HCT116 (cell line): Measurements from ENCODE around the gene ERFE. TPM values are rescaled to one million over a fixed set of nuclear protein-coding genes. Genes with fewer than 3 reads are reported as not detected.

ENCODE experiments used
- ATAC-seq: fragments of 200-7000 bp; cut with Tn5 transposase; 2 replicates; pipeline ENCODE4 v1.9.1; 2020; ENCODE audit warnings: mild to moderate bottlenecking, moderate library complexity
- BruUV-seq: library from RNA; stranded (reverse); fragments of 400-500 nt; replicated peaks from 2 replicates; lab custom pipeline; 2021; lab: Mats Ljungman, UMichigan
- CTCF ChIA-PET: fragments of 300-600 bp; sonication (Branson Sonifier 250); formaldehyde crosslinking; loops from one replicate; lab custom pipeline; 2021; ENCODE audit warnings: antibody characterized with exemption; lab: Charles Lee
- POLR2A ChIA-PET: fragments of 300-600, 350-600 bp; sonication (Branson Sonifier 250); formaldehyde crosslinking; loops from one replicate; lab custom pipeline; 2021; ENCODE audit warnings: antibody characterized with exemption; lab: Charles Lee
- RAD21 ChIA-PET, 2 experiments: fragments of 300-600 bp; sonication (Branson Sonifier 250); formaldehyde crosslinking; loops; one replicate each; lab custom pipeline; 2023; ENCODE audit warnings: low total read pairs in 2 of 2; ENCODE audit not compliant: uncharacterized antibody in 2 of 2, unreplicated experiment in 2 of 2, low non-redundant PET in 1 of 2; lab: Charles Lee
- DNase-seq: peaks from one replicate; pipeline ENCODE4 v3.0.0-alpha.2; 2010; ENCODE audit warnings: low read depth, low spot score
- H2AFZ ChIP-seq: fragments of 200-600 bp; shearing (Covaris generic), sonication (generic); 2 replicates; pipeline ENCODE4 v1.6.1; 2017; ENCODE audit warnings: low read depth, mixed run types, mixed read lengths, antibody characterized with exemption, low read length; ENCODE audit not compliant: poor library complexity, severe bottlenecking
- H3K27ac ChIP-seq: 2 replicates; pipeline ENCODE4 v1.5.1; 2012; ENCODE audit warnings: low read depth, low read length
- H3K27me3 ChIP-seq: fragments of 200-600 bp; sonication (generic); 2 replicates; pipeline ENCODE4 v1.6.1; 2016; ENCODE audit warnings: mixed run types, low read length, mixed read lengths; ENCODE audit not compliant: insufficient read depth
- H3K36me3 ChIP-seq, 2 experiments: fragments of 200-500 bp in 1 of 2; fragments of 200-600 bp in 1 of 2; sonication (Bioruptor generic) in 1 of 2; sonication (generic) in 1 of 2; 2 replicates each; pipeline versions ENCODE4 v1.5.1 to v1.6.1; 2014 to 2016; ENCODE audit warnings: low read length in 2 of 2, inconsistent platforms in 1 of 2, mixed read lengths in 1 of 2, mixed run types in 1 of 2; ENCODE audit not compliant: insufficient read depth in 2 of 2, control insufficient read depth in 1 of 2
- H3K4me1 ChIP-seq, 2 experiments: fragments of 200-600 bp in 1 of 2; sonication (generic) in 1 of 2; 2 replicates each; pipeline versions ENCODE4 v1.5.1 to v1.6.1; 2012 to 2017; ENCODE audit warnings: low read length in 2 of 2, inconsistent platforms in 1 of 2, mild to moderate bottlenecking in 1 of 2, mixed read lengths in 1 of 2, mixed run types in 1 of 2, moderate library complexity in 1 of 2; ENCODE audit not compliant: insufficient read depth in 2 of 2, control insufficient read depth in 1 of 2
- H3K4me2 ChIP-seq: fragments of 200-600 bp; sonication (generic); 2 replicates; pipeline ENCODE4 v1.6.1; 2017; ENCODE audit warnings: mixed run types, low read length, mixed read lengths
- H3K4me3 ChIP-seq, 2 experiments: fragments of 200-600 bp in 1 of 2; sonication (generic) in 1 of 2; replicated peaks in 1 of 2; 2 replicates each; pipeline ENCODE4 v1.5.1; 2011 to 2016; ENCODE audit warnings: low read length in 2 of 2, control low read depth in 1 of 2, low read depth in 1 of 2, mild to moderate bottlenecking in 1 of 2, mixed read lengths in 1 of 2, mixed run types in 1 of 2
- H3K79me2 ChIP-seq: fragments of 200-600 bp; sonication (generic); 2 replicates; pipeline ENCODE4 v1.6.1; 2017; ENCODE audit warnings: mild to moderate bottlenecking, mixed run types, low read length, moderate library complexity, mixed read lengths; ENCODE audit not compliant: insufficient read depth
- H3K9ac ChIP-seq: fragments of 200-600 bp; sonication (generic); 2 replicates; pipeline ENCODE4 v1.6.1; 2016; ENCODE audit warnings: low read length, mixed read lengths
- H3K9me2 ChIP-seq: fragments of 200-600 bp; sonication (generic), shearing (Covaris generic); 2 replicates; pipeline ENCODE4 v1.6.1; 2017; ENCODE audit warnings: mixed run types, mild to moderate bottlenecking, moderate library complexity; ENCODE audit not compliant: insufficient read depth
- H3K9me3 ChIP-seq, 2 experiments: fragments of 200-500 bp in 1 of 2; fragments of 200-600 bp in 1 of 2; sonication (Bioruptor generic) in 1 of 2; sonication (generic) in 1 of 2; 2 replicates each; pipeline ENCODE4 v1.6.1; 2014 to 2017; ENCODE audit warnings: low read length in 2 of 2, mixed read lengths in 2 of 2, inconsistent platforms in 1 of 2, low read depth in 1 of 2, mild to moderate bottlenecking in 1 of 2, mixed run types in 1 of 2, moderate library complexity in 1 of 2; ENCODE audit not compliant: control insufficient read depth in 1 of 2, insufficient read depth in 1 of 2
- H4K20me1 ChIP-seq: fragments of 200-600 bp; sonication (generic), shearing (Covaris generic); 2 replicates; pipeline ENCODE4 v1.6.1; 2017; ENCODE audit warnings: mixed run types, mild to moderate bottlenecking, moderate library complexity; ENCODE audit not compliant: insufficient read depth
- ATF3 ChIP-seq: IDR thresholded peaks from 2 replicates; pipeline ENCODE4 v1.6.1; 2012
- CBX3 ChIP-seq: IDR thresholded peaks from 2 replicates; pipeline ENCODE4 v1.6.1; 2012; ENCODE audit warnings: low read depth
- CEBPB ChIP-seq: IDR thresholded peaks from 2 replicates; pipeline ENCODE4 v1.6.1; 2012; ENCODE audit warnings: low read depth
- CTCF ChIP-seq, 3 experiments: fragments of 200-600 bp in 1 of 3; sonication (generic) in 1 of 3; IDR thresholded peaks in 2 of 3; conservative IDR thresholded peaks in 1 of 3; 2 replicates each; pipeline ENCODE4 v1.5.1; 2012 to 2017; ENCODE audit warnings: low read depth in 2 of 3, low read length in 2 of 3, antibody characterized with exemption in 1 of 3, borderline replicate concordance in 1 of 3, control low read depth in 1 of 3, mild to moderate bottlenecking in 1 of 3, mixed read lengths in 1 of 3, mixed run types in 1 of 3, moderate library complexity in 1 of 3; ENCODE audit not compliant: insufficient read depth in 1 of 3
- EGR1 ChIP-seq: IDR thresholded peaks from 2 replicates; pipeline ENCODE4 v1.6.1; 2012; ENCODE audit warnings: low read depth
- EZH2 ChIP-seq: fragments of 200-600 bp; sonication (generic); IDR thresholded peaks from 2 replicates; pipeline ENCODE4 v1.6.1; 2017; ENCODE audit warnings: antibody characterized with exemption, mixed run types
- EZH2phosphoT487 ChIP-seq: fragments of 200-600 bp; IDR thresholded peaks from 2 replicates; pipeline ENCODE4 v1.6.1; 2018; ENCODE audit warnings: antibody characterized with exemption, borderline replicate concordance
- FOSL1 ChIP-seq: IDR thresholded peaks from 2 replicates; pipeline ENCODE4 v1.6.1; 2012; ENCODE audit warnings: low read depth
- JUND ChIP-seq: IDR thresholded peaks from 2 replicates; pipeline ENCODE4 v1.6.1; 2012
- POLR2AphosphoS5 ChIP-seq: IDR thresholded peaks from 2 replicates; pipeline ENCODE4 v1.6.1; 2011; ENCODE audit warnings: mild to moderate bottlenecking, low read depth, low read length, moderate library complexity
- REST ChIP-seq: IDR thresholded peaks from 2 replicates; pipeline ENCODE4 v1.6.1; 2012; ENCODE audit warnings: low read depth
- SP1 ChIP-seq: IDR thresholded peaks from 2 replicates; pipeline ENCODE4 v1.6.1; 2012; ENCODE audit warnings: low read depth
- SRF ChIP-seq: IDR thresholded peaks from 2 replicates; pipeline ENCODE4 v1.6.1; 2012; ENCODE audit warnings: low read depth
- YY1 ChIP-seq: IDR thresholded peaks from 2 replicates; pipeline ENCODE4 v1.6.1; 2011; ENCODE audit warnings: low read length, low read depth, moderate library complexity, mild to moderate bottlenecking; ENCODE audit not compliant: insufficient replicate concordance; ENCODE audit errors: extremely low read depth
- ZNF274 ChIP-seq: fragments of 200-500 bp; sonication (Bioruptor generic); IDR thresholded peaks from 2 replicates; pipeline ENCODE4 v1.6.1; 2014; ENCODE audit warnings: mild to moderate bottlenecking, low read depth, low read length, inconsistent platforms
- intact Hi-C: fragments of 100-400 bp; cut with micrococcal nuclease; formaldehyde crosslinking; loops from 2 replicates; pipeline ENCODE4 v1.10.0; 2022
- total RNA-seq: library from RNA; stranded (reverse); gene quantifications from one replicate; pipeline ENCODE4 v1.2.1, GENCODE V29; 2021; ENCODE audit not compliant: unreplicated experiment

ERFE gene
- total RNA-seq, 1 experiment from 2014 or later = 17.3 TPM

GRCh38 chr2:238203973-238204683 lies 45.4 kb downstream of the ERFE start:
- intact Hi-C loops = no loop called here
- Histone ChIP-seq H3K4me1 (peaks cover 7 to 20% of the 10 kb centered on the region in 2 experiments; a peak in 3 of 4 replicates), H2AFZ (no peak overlapping the region), H3K27ac (peak overlapping the region; percentile 61), H4K20me1 (peaks cover under 1% of the 10 kb centered on the region; the same call in 1 of the 2 replicates), H3K36me3 (no peaks in the 10 kb centered on the region), H3K4me3 (peak overlapping the region; percentile 54 to 75), H3K27me3 (no peaks in the 10 kb centered on the region), H3K9ac (peak overlapping the region; percentile 67), H3K9me3 (no peaks in the 10 kb centered on the region), H3K9me2 (no peaks in the 10 kb centered on the region), H3K4me2 (peak overlapping the region; percentile 82), H3K79me2 (peaks cover 40% of the 10 kb centered on the region)
- no peak for DNase-seq
- peak; percentile 40 for ATAC-seq
- TSS peak; percentile 98 for BruUV-seq
- TF ChIP-seq POLR2AphosphoS5 = 0 out of 2 replicates have a peak, but pooled peaks have one; percentile 9
- TF ChIP-seq CBX3 = no peak
- ChIA-PET RAD21 (no interaction called here), CTCF (no interaction called here), POLR2A (no interaction called here)

GRCh38 chr2:238207006-238207405 lies 48.2 kb downstream of the ERFE start:
- no peak overlapping the region for H3K9ac ChIP-seq
- H3K4me1 ChIP-seq = peaks cover 7 to 13% of the 10 kb centered on the region in 2 experiments; a peak in 3 of 4 replicates
- intact Hi-C loops = no loop called here
- ChIA-PET POLR2A (no interaction called here), CTCF (no interaction called here), RAD21 (no interaction called here)
- no peak overlapping the region for H3K4me2 ChIP-seq
- DNase-seq (no peak), ATAC-seq (no peak)
- H2AFZ ChIP-seq = no peak overlapping the region
- no peaks in the 10 kb centered on the region for H3K36me3 ChIP-seq
- H4K20me1 ChIP-seq = no peaks in the 10 kb centered on the region
- H3K79me2 ChIP-seq = peaks cover 11% of the 10 kb centered on the region
- BruUV-seq = no TSS peak
- no peak overlapping the region for H3K27ac ChIP-seq
- no peaks in the 10 kb centered on the region for H3K9me2 ChIP-seq
- no peaks in the 10 kb centered on the region for H3K9me3 ChIP-seq
- H3K27me3 ChIP-seq = no peaks in the 10 kb centered on the region
- H3K4me3 ChIP-seq = no peak overlapping the region
- TF ChIP-seq EZH2phosphoT487 (no peak), CEBPB (no peak), EZH2 (no peak), POLR2AphosphoS5 (no peak), YY1 (no peak), SP1 (no peak), CTCF (IDR thresholded peaks at IDR 0.05 in 2 of 3, conservative IDR thresholded peaks at IDR 0.05 in 1 of 3; ENCODE audit: borderline replicate concordance in 1 of 3, insufficient read depth in 1 of 3, low read depth in 2 of 3, low read length in 2 of 3) (no peak), CBX3 (no peak), EGR1 (no peak), ATF3 (no peak), ZNF274 (no peak), REST (no peak), SRF (no peak), FOSL1 (no peak), JUND (no peak)
